HG03135 (cell line): ENCODE data around the gene FEZ2.

Source experiments
- ATAC-seq: cut with Tn5 transposase; IDR thresholded peaks from one replicate; pipeline ENCODE4 v1.9.1; 2021; ENCODE audit warnings: mild to moderate bottlenecking, moderate library complexity; ENCODE audit not compliant: unreplicated experiment

The FEZ2 gene

GRCh38 chr2:36587556-36587955, 10.4 kb downstream of the FEZ2 start:
- no peak for ATAC-seq

GRCh38 chr2:36587101-36587500, 10.9 kb downstream of the FEZ2 start:
- ATAC-seq = no peak

- no peak for ATAC-seq
Observed at GRCh38 chr2:36586672-36587071, 11.3 kb downstream of the FEZ2 start.

- no peak for ATAC-seq
Observed at GRCh38 chr2:36584148-36584794, 13.7 kb downstream of the FEZ2 start.

- no peak for ATAC-seq
Observed at GRCh38 chr2:36582951-36583350, 15.0 kb downstream of the FEZ2 start.

- no peak for ATAC-seq
Observed at GRCh38 chr2:36582538-36582937, 15.4 kb downstream of the FEZ2 start.

GRCh38 chr2:36579297-36579664, 18.7 kb downstream of the FEZ2 start:
- ATAC-seq = no peak

GRCh38 chr2:36578343-36579296, 19.3 kb downstream of the FEZ2 start:
- ATAC-seq = no peak

GRCh38 chr2:36577884-36578283, 20.1 kb downstream of the FEZ2 start:
- ATAC-seq = no peak

GRCh38 chr2:36574560-36574959, 23.4 kb downstream of the FEZ2 start:
- no peak for ATAC-seq

- no peak for ATAC-seq
Observed at GRCh38 chr2:36573165-36573564, 24.8 kb downstream of the FEZ2 start.

- ATAC-seq = no peak
Observed at GRCh38 chr2:36572719-36573059, 25.3 kb downstream of the FEZ2 start.

- ATAC-seq = no peak
Observed at GRCh38 chr2:36572054-36572718, 25.8 kb downstream of the FEZ2 start.

- no peak for ATAC-seq
Observed at GRCh38 chr2:36570416-36570815, 27.6 kb downstream of the FEZ2 start.

- no peak for ATAC-seq
Observed at GRCh38 chr2:36569267-36569856, 28.6 kb downstream of the FEZ2 start.

GRCh38 chr2:36568516-36569246, 29.3 kb downstream of the FEZ2 start:
- ATAC-seq = no peak

GRCh38 chr2:36567711-36568408, 30.1 kb downstream of the FEZ2 start:
- ATAC-seq = no peak

GRCh38 chr2:36566887-36567286, 31.1 kb downstream of the FEZ2 start:
- no peak for ATAC-seq

GRCh38 chr2:36565712-36566111, 32.3 kb downstream of the FEZ2 start:
- ATAC-seq = no peak

- no peak for ATAC-seq
Observed at GRCh38 chr2:36564377-36564930, 33.5 kb downstream of the FEZ2 start.
